Breast epithelium (tissue), 3 donors: ENCODE measurements around the gene OR51V1.

Experiments
- CTCF ChIP-seq, 3 donors: fragments of 450-650 bp; IDR thresholded peaks; one replicate each; pipeline ENCODE4 v1.5.1; 2016 to 2017; ENCODE audit warnings: antibody characterized with exemption in 3 of 3, mild to moderate bottlenecking in 3 of 3, moderate library complexity in 3 of 3
- POLR2A ChIP-seq: fragments of 450-650 bp; IDR thresholded peaks from one replicate; pipeline ENCODE4 v1.6.1; 2016; ENCODE audit warnings: antibody characterized with exemption, mild to moderate bottlenecking, moderate library complexity
- POLR2AphosphoS5 ChIP-seq, 3 donors: sonication (generic); formaldehyde crosslinking; IDR thresholded peaks; one replicate each; pipeline ENCODE4 v1.6.1; 2017; ENCODE audit warnings: antibody characterized with exemption in 3 of 3

GRCh38 chr11:5188201-5188600 lies 12.3 kb downstream of the OR51V1 start:
- TF ChIP-seq CTCF (IDR thresholded peaks at IDR 0.05) = no peak
- no peak for TF ChIP-seq POLR2A
- no peak for TF ChIP-seq POLR2AphosphoS5 (IDR thresholded peaks at IDR 0.05)
